VCaP (cell line): ENCODE measurements around the gene RGR.

Source experiments
- H3K27ac ChIP-seq: fragments of 450-650 bp; 2 replicates; pipeline ENCODE4 v1.5.1; 2017
- CTCF ChIP-seq: fragments of 450-650 bp; conservative IDR thresholded peaks from 2 replicates; pipeline ENCODE4 v1.5.1; 2017; ENCODE audit warnings: mild to moderate bottlenecking, moderate library complexity

RGR gene

GRCh38 chr10:84211566-84211965 lies 33.3 kb upstream of the RGR start:
- H3K27ac ChIP-seq = no peak overlapping the region
- TF ChIP-seq CTCF = no peak

GRCh38 chr10:84212014-84212413 lies 32.8 kb upstream of the RGR start:
- no peak for TF ChIP-seq CTCF
- H3K27ac ChIP-seq = no peak overlapping the region

GRCh38 chr10:84213076-84213475 lies 31.8 kb upstream of the RGR start:
- TF ChIP-seq CTCF = no peak
- H3K27ac ChIP-seq = no peak overlapping the region

GRCh38 chr10:84214046-84214572 lies 30.7 kb upstream of the RGR start:
- TF ChIP-seq CTCF = no peak
- H3K27ac ChIP-seq = no peak overlapping the region

- 0 out of 2 replicates have a peak, but pooled peaks have one; percentile 11 for TF ChIP-seq CTCF
- no peak overlapping the region for H3K27ac ChIP-seq
These were observed 30.1 kb upstream of the RGR start for GRCh38 chr10:84214612-84215235.

GRCh38 chr10:84216834-84217233 lies 28.0 kb upstream of the RGR start:
- TF ChIP-seq CTCF = no peak

GRCh38 chr10:84217746-84218145 lies 27.1 kb upstream of the RGR start:
- no peak for TF ChIP-seq CTCF
- no peak overlapping the region for H3K27ac ChIP-seq

More at GRCh38 chr10:84216834-84217233, 28.0 kb upstream of the RGR start:
- no peak overlapping the region for H3K27ac ChIP-seq
